Liver (tissue), 9 donors: ENCODE results near the gene PXDN. TPM values are rescaled to one million over a fixed set of nuclear protein-coding genes. Genes with fewer than 3 reads are reported as not detected.

ENCODE experiments used
- DNase-seq: peaks from one replicate; pipeline ENCODE4 v3.0.0-alpha.2; 2017; ENCODE audit warnings: low spot score
- H3K27ac ChIP-seq, 2 donors: one replicate each; pipeline ENCODE4 v1.7.0; 2013; ENCODE audit warnings: inconsistent platforms in 2 of 2, low read length in 2 of 2, control low read depth in 1 of 2, low read depth in 1 of 2, mild to moderate bottlenecking in 1 of 2
- H3K27me3 ChIP-seq, 4 donors: one replicate each; pipeline versions ENCODE4 v1.6.1 to v1.7.0; 2013; ENCODE audit warnings: low read length in 3 of 4, inconsistent platforms in 1 of 4, mild to moderate bottlenecking in 1 of 4, moderate library complexity in 1 of 4; ENCODE audit not compliant: control insufficient read depth in 4 of 4, insufficient read depth in 4 of 4
- H3K36me3 ChIP-seq, 4 donors: one replicate each; pipeline versions ENCODE4 v1.6.1 to v1.7.0; 2013; ENCODE audit warnings: low read length in 3 of 4, mild to moderate bottlenecking in 3 of 4, low read depth in 1 of 4, moderate library complexity in 1 of 4; ENCODE audit not compliant: control insufficient read depth in 4 of 4, insufficient read depth in 3 of 4
- H3K4me1 ChIP-seq, 4 donors: one replicate each; pipeline versions ENCODE4 v1.6.1 to v1.7.0; 2013; ENCODE audit warnings: low read length in 3 of 4, mild to moderate bottlenecking in 3 of 4, moderate library complexity in 1 of 4; ENCODE audit not compliant: control insufficient read depth in 4 of 4, insufficient read depth in 4 of 4
- H3K4me3 ChIP-seq, 3 donors: one replicate each; pipeline versions ENCODE4 v1.6.1 to v1.7.0; 2013; ENCODE audit warnings: low read length in 3 of 3, control low read depth in 1 of 3, low read depth in 1 of 3, mild to moderate bottlenecking in 1 of 3
- H3K9ac ChIP-seq, 2 donors: one replicate each; pipeline ENCODE4 v1.7.0; 2013; ENCODE audit warnings: low read length in 2 of 2, mild to moderate bottlenecking in 2 of 2, moderate library complexity in 2 of 2, control low read depth in 1 of 2, low read depth in 1 of 2
- H3K9me3 ChIP-seq, 4 donors: one replicate each; pipeline versions ENCODE4 v1.6.1 to v1.7.0; 2013; ENCODE audit warnings: low read length in 3 of 4; ENCODE audit not compliant: control insufficient read depth in 4 of 4
- ATF3 ChIP-seq: IDR thresholded peaks from 2 replicates; pipeline ENCODE4 v1.6.1; 2016; ENCODE audit warnings: antibody characterized with exemption
- CTCF ChIP-seq: fragments of 150-350 bp; IDR thresholded peaks from 2 replicates; pipeline ENCODE4 v1.5.1; 2017; ENCODE audit warnings: improper control_type of control experiment, low read depth, low read length; ENCODE audit not compliant: missing input control
- EGR1 ChIP-seq, 2 donors: IDR thresholded peaks; 2 replicates each; pipeline ENCODE4 v1.6.1; 2016 to 2018; ENCODE audit warnings: antibody characterized with exemption in 2 of 2, low read depth in 2 of 2
- FOXA2 ChIP-seq: IDR thresholded peaks from 2 replicates; pipeline ENCODE4 v1.6.1; 2016; ENCODE audit warnings: antibody characterized with exemption
- HNF4A ChIP-seq, 2 donors: conservative IDR thresholded peaks; 2 replicates each; pipeline ENCODE4 v1.6.1; 2016; ENCODE audit warnings: antibody characterized with exemption in 2 of 2, mild to moderate bottlenecking in 2 of 2
- JUND ChIP-seq, 2 donors: IDR thresholded peaks; 2 replicates each; pipeline ENCODE4 v1.6.1; 2016; ENCODE audit warnings: antibody characterized with exemption in 2 of 2
- MAX ChIP-seq: IDR thresholded peaks from 2 replicates; pipeline ENCODE4 v1.6.1; 2016; ENCODE audit warnings: antibody characterized with exemption
- NR2F2 ChIP-seq: IDR thresholded peaks from 2 replicates; pipeline ENCODE4 v1.6.1; 2016; ENCODE audit warnings: antibody characterized with exemption
- RXRA ChIP-seq, 2 donors: IDR thresholded peaks; 2 replicates each; pipeline ENCODE4 v1.6.1; 2017 to 2018; ENCODE audit warnings: antibody characterized with exemption in 2 of 2, mild to moderate bottlenecking in 1 of 2
- SP1 ChIP-seq: IDR thresholded peaks from 2 replicates; pipeline ENCODE4 v1.6.1; 2018; ENCODE audit warnings: antibody characterized with exemption, mild to moderate bottlenecking
- TAF1 ChIP-seq: conservative IDR thresholded peaks from 2 replicates; pipeline ENCODE4 v1.6.1; 2016; ENCODE audit warnings: antibody characterized with exemption, mild to moderate bottlenecking
- YY1 ChIP-seq: IDR thresholded peaks from 2 replicates; pipeline ENCODE4 v1.6.1; 2016; ENCODE audit warnings: antibody characterized with exemption, mild to moderate bottlenecking
- WGBS: extraction: QIAGEN DNeasy Blood & Tissue Kit; methylation state at CpG from one replicate; pipeline ENCODE4 v1.1.7; 2013; 5-methylcytosine and 5-hydroxymethylcytosine counted together
- polyA plus RNA-seq, 2 donors: library from polyadenylated mRNA; stranded (reverse) in 1 of 2; unstranded in 1 of 2; fragments of 200-250 nt in 1 of 2; fragments of >200 nt in 1 of 2; fragmentation: Nextera tagmentation in 1 of 2; extraction: Ambion mirVana in 1 of 2; gene quantifications; one replicate each; pipeline versions ENCODE4 v1.2.1 to v1.2.3, GENCODE V29; 2013 to 2015
- total RNA-seq, 2 donors: library from RNA; depleted of rRNA; stranded (reverse); fragments of >200 nt; gene quantifications; one replicate each; pipeline ENCODE4 v1.2.3, GENCODE V29; 2014
- donor health status: healthy.
- donor health status: healthy.
- donor health status: healthy.
- donor health status: healthy.
- donor health status: healthy.

Gene PXDN
- total and polyA plus RNA-seq, 4 donors: 4.2 to 21.5 (median 16.9) TPM

GRCh38 chr2:1648241-1649102 lies 95.8 kb downstream of the PXDN start (continued):
- TF ChIP-seq CTCF: no peak
- no peak for TF ChIP-seq SP1
- TF ChIP-seq EGR1 (IDR thresholded peaks at IDR 0.05; ENCODE audit: low read depth in 2 of 2): no peak
- TF ChIP-seq NR2F2: no peak
- TF ChIP-seq JUND (IDR thresholded peaks at IDR 0.05): no peak
- TF ChIP-seq YY1: no peak
- no peak for TF ChIP-seq ATF3
- no peak for TF ChIP-seq HNF4A (conservative IDR thresholded peaks at IDR 0.05)
- no peak for TF ChIP-seq MAX
- TF ChIP-seq TAF1: no peak
- no peak for TF ChIP-seq FOXA2

GRCh38 chr2:1647417-1648240 lies 96.7 kb downstream of the PXDN start:
- DNase-seq: no peak

More at GRCh38 chr2:1647417-1648240, 96.7 kb downstream of the PXDN start:
- Histone ChIP-seq H3K36me3 (no peaks in the 10 kb centered on the region), H3K27me3 (no peaks in the 10 kb centered on the region), H3K9me3 (no peaks in the 10 kb centered on the region), H3K9ac (no peak overlapping the region), H3K4me1 (no peaks in the 10 kb centered on the region), H3K4me3 (no peak overlapping the region), H3K27ac (no peak overlapping the region)
- WGBS: 86% methylated on average over 20 of the region's 20 CpGs
- TF ChIP-seq FOXA2 (no peak), SP1 (no peak), YY1 (no peak), HNF4A (conservative IDR thresholded peaks at IDR 0.05) (no peak), RXRA (IDR thresholded peaks at IDR 0.05) (no peak), JUND (IDR thresholded peaks at IDR 0.05) (no peak), CTCF (no peak), EGR1 (IDR thresholded peaks at IDR 0.05; ENCODE audit: low read depth in 2 of 2) (no peak)
